Activated B cell treated with CpG ODN at 0.5 μM for 24 hours (primary cell): ENCODE measurements around the gene LY86. TPM values are rescaled to one million over a fixed set of nuclear protein-coding genes. Genes with fewer than 3 reads are reported as not detected.

Experiments used
- ATAC-seq: fragments of 200-7000 bp; cut with Tn5 transposase; one replicate; pipeline ENCODE4 v1.10.0; 2021; ENCODE audit warnings: low read depth, mild to moderate bottlenecking, moderate library complexity
- CTCF ChIA-PET: fragments of 350-600 bp; sonication (Branson Sonifier 250); formaldehyde crosslinking; loops from one replicate; lab custom pipeline; 2021; ENCODE audit warnings: antibody characterized with exemption; lab: Charles Lee
- POLR2A ChIA-PET: fragments of 350-600 bp; sonication (Branson Sonifier 250); formaldehyde crosslinking; loops from one replicate; lab custom pipeline; 2021; ENCODE audit warnings: antibody characterized with exemption; lab: Charles Lee
- DNase-seq: peaks from one replicate; pipeline ENCODE4 v3.0.0; 2022
- H3K27ac Mint-ChIP-seq: one replicate; pipeline ENCODE4 v1.8.0; 2020; ENCODE audit warnings: mixed read lengths
- H3K27me3 Mint-ChIP-seq: one replicate; pipeline ENCODE4 v1.8.0; 2021; ENCODE audit warnings: mixed read lengths
- H3K36me3 Mint-ChIP-seq: one replicate; pipeline ENCODE4 v1.8.0; 2021; ENCODE audit warnings: low read depth, mixed read lengths
- H3K4me1 Mint-ChIP-seq: one replicate; pipeline ENCODE4 v1.8.0; 2021; ENCODE audit warnings: mixed read lengths
- H3K4me3 Mint-ChIP-seq: one replicate; pipeline ENCODE4 v1.8.0; 2020; ENCODE audit warnings: mild to moderate bottlenecking, mixed read lengths
- H3K9me3 Mint-ChIP-seq: one replicate; pipeline ENCODE4 v1.8.0; 2020; ENCODE audit warnings: mixed read lengths
- intact Hi-C: fragments of 100-400 bp; cut with micrococcal nuclease; formaldehyde crosslinking; loops from one replicate; pipeline ENCODE4 v1.15.1; 2024
- total RNA-seq: library from RNA; stranded (reverse); gene quantifications from 2 replicates; pipeline ENCODE4 v1.2.3, GENCODE V29; 2022
- TF ChIP-seq, protein P1 (sequence below): fragments of 200-600 bp; IDR thresholded peaks from one replicate; pipeline ENCODE4 v1.8.0; 2022; ENCODE audit warnings: antibody characterized with exemption, mild to moderate bottlenecking

The LY86 gene
- total RNA-seq, 1 donor from 2014 or later: 58.1 TPM

DNA sequence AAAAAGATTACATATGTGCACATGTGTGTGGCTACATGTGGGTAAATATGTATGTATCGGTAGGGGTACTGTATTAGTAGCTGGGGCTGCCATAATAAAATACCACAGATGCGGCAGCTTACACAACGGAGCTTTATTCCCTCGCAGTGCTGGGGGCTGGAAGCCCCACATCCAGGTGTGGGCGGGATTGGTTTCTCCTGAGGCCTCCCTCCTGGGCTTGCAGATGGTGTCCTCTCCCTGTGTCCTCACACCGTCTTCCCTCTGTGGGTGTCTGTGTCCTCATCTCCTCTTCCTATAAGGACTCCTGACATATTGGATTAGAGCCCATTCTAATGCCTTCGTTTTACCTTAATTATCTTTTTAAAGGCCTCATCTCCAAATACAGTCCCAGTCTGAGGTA, 97.7 kb downstream of the LY86 start:
- peaks cover 16% of the 10 kb centered on the region for H3K4me1 Mint-ChIP-seq
- TF ChIP-seq, protein P1, sequence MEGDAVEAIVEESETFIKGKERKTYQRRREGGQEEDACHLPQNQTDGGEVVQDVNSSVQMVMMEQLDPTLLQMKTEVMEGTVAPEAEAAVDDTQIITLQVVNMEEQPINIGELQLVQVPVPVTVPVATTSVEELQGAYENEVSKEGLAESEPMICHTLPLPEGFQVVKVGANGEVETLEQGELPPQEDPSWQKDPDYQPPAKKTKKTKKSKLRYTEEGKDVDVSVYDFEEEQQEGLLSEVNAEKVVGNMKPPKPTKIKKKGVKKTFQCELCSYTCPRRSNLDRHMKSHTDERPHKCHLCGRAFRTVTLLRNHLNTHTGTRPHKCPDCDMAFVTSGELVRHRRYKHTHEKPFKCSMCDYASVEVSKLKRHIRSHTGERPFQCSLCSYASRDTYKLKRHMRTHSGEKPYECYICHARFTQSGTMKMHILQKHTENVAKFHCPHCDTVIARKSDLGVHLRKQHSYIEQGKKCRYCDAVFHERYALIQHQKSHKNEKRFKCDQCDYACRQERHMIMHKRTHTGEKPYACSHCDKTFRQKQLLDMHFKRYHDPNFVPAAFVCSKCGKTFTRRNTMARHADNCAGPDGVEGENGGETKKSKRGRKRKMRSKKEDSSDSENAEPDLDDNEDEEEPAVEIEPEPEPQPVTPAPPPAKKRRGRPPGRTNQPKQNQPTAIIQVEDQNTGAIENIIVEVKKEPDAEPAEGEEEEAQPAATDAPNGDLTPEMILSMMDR: no peak
- ATAC-seq: no peak
- POLR2A ChIA-PET: interaction anchor here (0.5 to 1.0 kb wide), 3 partner anchors 13 to 1495 kb away, joined by 3 read pairs; no protein-coding TSS in a partner anchor
- CTCF ChIA-PET: no interaction called here
- peaks cover 3% of the 10 kb centered on the region for H3K27me3 Mint-ChIP-seq
- no peak for DNase-seq
- intact Hi-C loops: no loop called here
- no peaks in the 10 kb centered on the region for H3K9me3 Mint-ChIP-seq
- H3K36me3 Mint-ChIP-seq: no peaks in the 10 kb centered on the region
- H3K4me3 Mint-ChIP-seq: no peak overlapping the region
- no peak overlapping the region for H3K27ac Mint-ChIP-seq

DNA sequence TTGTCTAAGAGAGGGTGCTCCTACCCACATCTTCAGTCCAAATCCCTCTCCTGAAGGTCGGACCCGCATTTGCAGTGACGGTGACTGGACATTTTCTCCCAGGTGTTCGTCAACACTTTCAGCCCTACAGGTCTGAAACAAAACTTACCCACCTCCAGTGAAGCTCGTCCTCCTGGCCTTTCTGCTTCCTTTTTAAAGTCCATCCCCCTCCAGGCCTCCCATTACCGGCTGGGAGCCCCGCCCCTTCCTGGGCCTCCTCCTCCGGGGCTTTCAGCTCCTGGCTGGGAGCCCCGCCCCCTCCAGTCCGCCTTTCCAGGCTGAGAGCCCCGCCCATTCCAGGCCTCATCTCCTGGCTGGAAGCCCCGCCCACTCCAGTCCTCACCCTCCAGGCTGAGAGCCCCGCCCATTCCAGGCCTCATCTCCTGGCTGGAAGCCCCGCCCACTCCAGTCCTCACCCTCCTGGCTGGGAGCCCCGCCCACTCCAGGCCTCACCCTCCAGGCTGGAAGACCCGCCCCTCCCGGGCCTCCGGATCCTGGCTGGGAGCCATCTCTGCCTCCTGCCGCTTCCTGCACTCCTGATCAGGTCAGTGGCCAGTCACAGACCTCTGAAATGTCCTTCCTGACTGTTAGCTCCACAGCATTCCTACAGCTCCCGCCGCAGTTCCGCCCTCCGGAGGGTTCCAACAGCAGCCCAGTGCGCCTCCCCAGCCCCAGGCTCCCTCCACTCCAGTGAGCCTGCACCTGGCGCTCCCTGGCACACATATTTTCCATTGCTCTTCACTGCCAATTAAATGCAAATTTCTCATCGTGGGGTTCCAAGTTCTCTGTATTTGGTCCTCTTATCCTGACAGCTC, 98.5 kb downstream of the LY86 start:
- Mint-ChIP-seq H3K27me3 (no peaks in the 10 kb centered on the region), H3K36me3 (no peaks in the 10 kb centered on the region), H3K9me3 (no peaks in the 10 kb centered on the region), H3K4me1 (peaks cover 16% of the 10 kb centered on the region), H3K27ac (no peak overlapping the region), H3K4me3 (no peak overlapping the region)
- CTCF ChIA-PET: no interaction called here
- DNase-seq: no peak
- TF ChIP-seq, protein P1: no peak
- peak; percentile 19 for ATAC-seq
- intact Hi-C loops: no loop called here
- POLR2A ChIA-PET: no interaction called here

DNA sequence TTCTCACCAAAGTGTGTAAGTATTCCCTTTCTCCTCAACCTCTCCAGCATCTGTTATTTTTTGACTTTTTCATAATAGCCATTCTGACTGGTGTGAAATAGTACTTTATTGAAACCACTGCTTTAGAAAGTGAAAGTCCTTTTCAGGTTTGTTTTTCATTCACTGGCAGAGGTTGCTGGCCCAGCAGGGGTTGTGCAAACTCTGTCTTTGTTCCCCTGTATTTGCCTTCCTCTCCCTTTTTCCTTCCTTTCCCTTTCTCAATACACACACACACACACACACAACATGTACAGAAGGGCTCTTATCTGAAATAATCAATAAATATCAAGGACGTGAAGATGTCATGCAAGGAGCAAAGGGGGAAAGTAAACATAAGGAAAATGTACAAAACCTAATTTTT, 99.8 kb downstream of the LY86 start:
- ATAC-seq (no peak), DNase-seq (no peak)
- TF ChIP-seq, protein P1: no peak
- Mint-ChIP-seq H3K4me1 (peaks cover 16% of the 10 kb centered on the region), H3K4me3 (no peak overlapping the region), H3K27me3 (no peaks in the 10 kb centered on the region), H3K36me3 (no peaks in the 10 kb centered on the region), H3K9me3 (no peaks in the 10 kb centered on the region), H3K27ac (no peak overlapping the region)
- POLR2A ChIA-PET: no interaction called here
- CTCF ChIA-PET: no interaction called here
- intact Hi-C loops: no loop called here

DNA sequence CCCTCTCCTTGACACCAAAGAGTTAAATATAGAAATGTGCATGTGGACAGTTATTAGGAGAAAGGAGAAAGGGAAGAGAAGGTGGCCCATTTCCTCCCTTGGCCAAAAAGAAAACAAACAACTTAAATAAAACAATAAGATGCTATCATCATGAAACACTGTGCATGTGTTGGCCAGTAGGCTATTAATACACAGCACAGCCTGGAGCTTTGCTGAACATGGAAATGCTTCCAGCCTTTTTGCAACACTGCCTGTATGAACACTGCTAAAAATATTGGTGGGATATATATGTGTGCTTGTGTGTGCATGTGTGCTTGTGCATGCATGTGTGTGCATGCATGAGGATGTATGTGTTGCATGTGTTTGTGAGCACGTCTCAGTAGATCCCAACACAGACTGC, 100.4 kb downstream of the LY86 start:
- Mint-ChIP-seq H3K36me3 (no peaks in the 10 kb centered on the region), H3K27ac (no peak overlapping the region), H3K9me3 (no peaks in the 10 kb centered on the region), H3K4me1 (peaks cover 14% of the 10 kb centered on the region), H3K4me3 (no peak overlapping the region), H3K27me3 (no peaks in the 10 kb centered on the region)
- CTCF ChIA-PET: no interaction called here
- TF ChIP-seq, protein P1: no peak
- intact Hi-C loops: no loop called here
- no peak for DNase-seq
- no peak for ATAC-seq
- POLR2A ChIA-PET: no interaction called here

DNA sequence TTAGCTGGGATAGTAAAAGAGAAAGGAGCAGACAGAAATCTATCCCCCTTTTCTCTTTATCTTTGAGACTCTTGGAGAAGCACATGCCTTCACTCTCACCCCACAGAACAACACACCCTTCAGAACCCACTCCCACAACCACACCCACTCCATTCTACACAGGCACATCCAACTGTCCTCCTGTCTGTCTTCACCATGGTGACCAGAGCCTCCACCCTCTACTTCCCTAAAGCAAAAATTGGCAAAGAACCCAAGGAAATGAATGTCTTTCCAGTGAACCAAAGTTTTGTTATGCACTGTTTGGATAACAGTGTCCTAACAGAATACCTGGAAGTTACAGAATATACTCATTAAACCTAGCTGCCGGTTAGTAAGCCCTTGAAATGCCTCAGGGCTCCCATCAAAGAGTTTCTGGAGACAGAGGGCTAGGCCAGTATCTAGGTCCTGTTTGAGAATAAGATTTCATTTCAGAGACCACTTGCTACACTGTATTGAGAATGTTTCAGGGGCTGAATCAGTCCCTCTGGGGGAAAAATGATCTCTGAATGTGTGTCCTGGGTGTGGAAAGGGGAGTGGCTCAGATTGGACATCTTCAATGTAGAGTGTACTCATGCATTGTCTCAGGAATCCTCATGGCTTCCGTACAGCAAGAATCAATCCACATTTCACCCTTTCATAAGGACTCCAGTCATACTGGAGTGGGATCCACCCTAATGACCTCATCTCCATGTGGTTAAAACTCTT, 101.1 kb downstream of the LY86 start:
- Mint-ChIP-seq H3K27ac (no peak overlapping the region), H3K4me1 (peaks cover 8% of the 10 kb centered on the region), H3K4me3 (no peak overlapping the region)

More for the DNA sequence above, 101.1 kb downstream of the LY86 start:
- no peak for DNase-seq
- intact Hi-C loops: no loop called here
- ChIA-PET CTCF (no interaction called here), POLR2A (no interaction called here)
- TF ChIP-seq, protein P1: no peak
- no peaks in the 10 kb centered on the region for H3K27me3 Mint-ChIP-seq
- no peak for ATAC-seq
- no peaks in the 10 kb centered on the region for H3K9me3 Mint-ChIP-seq
- no peaks in the 10 kb centered on the region for H3K36me3 Mint-ChIP-seq
